SK-N-SH treated with all-trans-retinoic acid at 6 μM for 48 hours (cell line): ENCODE data around the gene TMEM253.

ENCODE experiments used
- ARNTL ChIP-seq: fragments of 450-650 bp; formaldehyde crosslinking; IDR thresholded peaks from 2 replicates; pipeline ENCODE4 v1.5.0; 2020; ENCODE audit warnings: low read depth, mild to moderate bottlenecking, moderate library complexity, borderline replicate concordance
- CREB5 ChIP-seq: fragments of 250-450 bp; sonication (Bioruptor Pico); IDR thresholded peaks from 2 replicates; pipeline ENCODE4 v1.5.1; 2020; ENCODE audit warnings: low read depth, mild to moderate bottlenecking, moderate library complexity
- CSDC2 ChIP-seq: fragments of 250-450 bp; sonication (Bioruptor Pico); IDR thresholded peaks from 2 replicates; pipeline ENCODE4 v1.5.0; 2020; ENCODE audit warnings: mild to moderate bottlenecking, moderate library complexity
- CSRNP3 ChIP-seq: fragments of 250-450 bp; sonication (Bioruptor Pico); IDR thresholded peaks from 2 replicates; pipeline ENCODE4 v1.5.1; 2021; ENCODE audit warnings: mild to moderate bottlenecking, moderate library complexity
- ISL1 ChIP-seq: fragments of 250-450 bp; sonication (Bioruptor Pico); IDR thresholded peaks from 2 replicates; pipeline ENCODE4 v2.1.2; 2022; ENCODE audit warnings: mild to moderate bottlenecking, moderate library complexity
- RARB ChIP-seq: fragments of 250-450 bp; sonication (Bioruptor Pico); IDR thresholded peaks from 2 replicates; pipeline ENCODE4 v1.8.0; 2021; ENCODE audit warnings: mild to moderate bottlenecking, moderate library complexity
- TCF4 ChIP-seq: fragments of 250-450 bp; sonication (Bioruptor Pico); IDR thresholded peaks from 2 replicates; pipeline ENCODE4 v1.8.0; 2021; ENCODE audit warnings: mild to moderate bottlenecking, moderate library complexity, borderline replicate concordance
- ZNF565 ChIP-seq: fragments of 450-650 bp; formaldehyde crosslinking; conservative IDR thresholded peaks from 2 replicates; pipeline ENCODE4 v1.5.0; 2020; ENCODE audit warnings: low read depth, mild to moderate bottlenecking, moderate library complexity
- ZNF70 ChIP-seq: fragments of 450-650 bp; formaldehyde crosslinking; IDR thresholded peaks from 2 replicates; pipeline ENCODE4 v1.5.0; 2020; ENCODE audit warnings: mild to moderate bottlenecking, moderate library complexity
- ZNF8 ChIP-seq: fragments of 450-650 bp; formaldehyde crosslinking; IDR thresholded peaks from 2 replicates; pipeline ENCODE4 v1.5.0; 2020; ENCODE audit warnings: mild to moderate bottlenecking, moderate library complexity

- TF ChIP-seq RARB (no peak), ARNTL (CRISPR knock-in tag) (no peak), TCF4 (CRISPR knock-in tag) (no peak), ZNF70 (CRISPR knock-in tag) (no peak), CSRNP3 (no peak), ZNF565 (CRISPR knock-in tag) (no peak), CREB5 (no peak), ISL1 (CRISPR knock-in tag) (no peak), ZNF8 (no peak), CSDC2 (CRISPR knock-in tag) (no peak)
These were observed 42.8 kb upstream of the TMEM253 start, which contains the start of gene RNASE8 for GRCh38 chr14:21057803-21058675.
